Type B pancreatic cell (in vitro differentiated cells): Measurements from ENCODE around the gene MYO10. TPM values are rescaled to one million over a fixed set of nuclear protein-coding genes. Genes with fewer than 3 reads are reported as not detected.
A peak's percentile ranks its signal among the peaks of the same experiment; 100 is the strongest.

Experiments
- DNase-seq: peaks from one replicate; pipeline ENCODE4 v3.0.0; 2021; ENCODE audit warnings: mixed read lengths; ENCODE audit not compliant: unreplicated experiment; ENCODE audit errors: extremely low spot score
- H3K27ac Mint-ChIP-seq: 2 replicates; pipeline ENCODE4 v1.8.0; 2021; ENCODE audit warnings: mild to moderate bottlenecking, mixed read lengths
- H3K27me3 Mint-ChIP-seq: 2 replicates; pipeline ENCODE4 v1.8.0; 2021; ENCODE audit warnings: mixed read lengths
- H3K36me3 Mint-ChIP-seq: 2 replicates; pipeline ENCODE4 v1.8.0; 2021; ENCODE audit warnings: mixed read lengths
- H3K4me1 Mint-ChIP-seq: one replicate; pipeline ENCODE4 v1.8.0; 2021; ENCODE audit warnings: mixed read lengths; ENCODE audit not compliant: unreplicated experiment
- H3K4me3 Mint-ChIP-seq: 2 replicates; pipeline ENCODE4 v1.8.0; 2021; ENCODE audit warnings: mild to moderate bottlenecking, mixed read lengths
- H3K9me3 Mint-ChIP-seq: 2 replicates; pipeline ENCODE4 v1.8.0; 2021; ENCODE audit warnings: mixed read lengths
- total RNA-seq: library from RNA; stranded (reverse); gene quantifications from 2 replicates; pipeline ENCODE4 v1.2.1, GENCODE V29; 2021; ENCODE audit warnings: low replicate concordance
- TF ChIP-seq, protein P1 (sequence below): fragments of 200-600 bp; sonication (generic); conservative IDR thresholded peaks from 2 replicates; pipeline ENCODE4 v1.5.0; 2021; ENCODE audit warnings: antibody characterized with exemption, mild to moderate bottlenecking

MYO10 gene
- total RNA-seq, 1 donor from 2014 or later, result 52.5 TPM

GRCh38 chr5:16810208-16810854, 125.8 kb downstream of the MYO10 start:
- H3K9me3 Mint-ChIP-seq, result no peaks in the 10 kb centered on the region
- TF ChIP-seq, protein P1, sequence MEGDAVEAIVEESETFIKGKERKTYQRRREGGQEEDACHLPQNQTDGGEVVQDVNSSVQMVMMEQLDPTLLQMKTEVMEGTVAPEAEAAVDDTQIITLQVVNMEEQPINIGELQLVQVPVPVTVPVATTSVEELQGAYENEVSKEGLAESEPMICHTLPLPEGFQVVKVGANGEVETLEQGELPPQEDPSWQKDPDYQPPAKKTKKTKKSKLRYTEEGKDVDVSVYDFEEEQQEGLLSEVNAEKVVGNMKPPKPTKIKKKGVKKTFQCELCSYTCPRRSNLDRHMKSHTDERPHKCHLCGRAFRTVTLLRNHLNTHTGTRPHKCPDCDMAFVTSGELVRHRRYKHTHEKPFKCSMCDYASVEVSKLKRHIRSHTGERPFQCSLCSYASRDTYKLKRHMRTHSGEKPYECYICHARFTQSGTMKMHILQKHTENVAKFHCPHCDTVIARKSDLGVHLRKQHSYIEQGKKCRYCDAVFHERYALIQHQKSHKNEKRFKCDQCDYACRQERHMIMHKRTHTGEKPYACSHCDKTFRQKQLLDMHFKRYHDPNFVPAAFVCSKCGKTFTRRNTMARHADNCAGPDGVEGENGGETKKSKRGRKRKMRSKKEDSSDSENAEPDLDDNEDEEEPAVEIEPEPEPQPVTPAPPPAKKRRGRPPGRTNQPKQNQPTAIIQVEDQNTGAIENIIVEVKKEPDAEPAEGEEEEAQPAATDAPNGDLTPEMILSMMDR, result no peak
- peaks cover 5% of the 10 kb centered on the region for H3K36me3 Mint-ChIP-seq
- H3K27ac Mint-ChIP-seq, result peak overlapping the region; percentile 76
- no peak for DNase-seq
- no peaks in the 10 kb centered on the region for H3K27me3 Mint-ChIP-seq
- peak overlapping the region; percentile 20 for H3K4me3 Mint-ChIP-seq
- peaks cover 27% of the 10 kb centered on the region for H3K4me1 Mint-ChIP-seq

DNA sequence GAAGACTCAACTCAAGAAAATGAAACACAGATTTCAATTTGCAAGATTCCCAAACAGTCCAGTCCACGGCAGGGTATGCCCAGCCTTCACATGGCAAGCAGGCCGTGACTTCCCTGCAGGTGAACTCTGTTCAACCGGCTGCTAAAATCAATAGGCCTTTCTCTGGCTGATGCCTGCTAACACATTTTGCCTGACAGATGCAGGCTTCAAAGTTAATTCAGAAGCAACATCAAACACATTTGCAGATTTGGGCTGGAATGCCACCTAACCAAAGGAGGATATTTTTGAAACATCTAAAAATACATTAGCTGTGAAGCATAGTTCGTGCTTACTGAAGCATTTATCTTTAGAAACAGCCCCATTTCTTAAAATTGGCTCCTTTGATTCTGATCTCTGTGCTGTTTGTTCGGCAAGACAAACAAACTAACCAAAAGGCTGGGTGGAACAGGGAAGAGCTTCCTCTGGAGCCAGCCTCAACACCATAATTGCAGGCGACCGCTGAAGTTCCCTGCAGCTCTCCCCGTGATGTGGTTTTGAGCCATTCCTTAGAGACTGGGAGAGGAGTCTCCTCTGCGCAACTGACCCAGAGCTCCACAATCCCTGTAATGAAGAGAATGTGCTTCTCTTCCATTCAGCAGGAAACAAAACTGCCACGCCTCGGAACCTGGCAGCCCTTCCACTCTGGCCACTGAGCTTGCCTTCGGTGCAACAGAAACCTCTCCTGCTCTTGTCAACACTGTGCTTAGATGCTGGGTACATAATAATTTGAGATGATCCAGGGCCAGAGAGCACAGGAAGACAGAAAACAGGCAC, 126.5 kb downstream of the MYO10 start:
- Mint-ChIP-seq H3K27ac (peak overlapping the region; percentile 76), H3K36me3 (peaks cover 5% of the 10 kb centered on the region), H3K4me3 (peak overlapping the region; percentile 20), H3K27me3 (no peaks in the 10 kb centered on the region), H3K9me3 (no peaks in the 10 kb centered on the region), H3K4me1 (peaks cover 27% of the 10 kb centered on the region)
- TF ChIP-seq, protein P1, result no peak
- no peak for DNase-seq

- H3K27ac Mint-ChIP-seq, result no peak overlapping the region
- peaks cover 32% of the 10 kb centered on the region for H3K4me1 Mint-ChIP-seq
- no peak for DNase-seq
- H3K4me3 Mint-ChIP-seq, result no peak overlapping the region
- no peaks in the 10 kb centered on the region for H3K27me3 Mint-ChIP-seq
- TF ChIP-seq, protein P1, result no peak
- peaks cover 7% of the 10 kb centered on the region for H3K36me3 Mint-ChIP-seq
- no peaks in the 10 kb centered on the region for H3K9me3 Mint-ChIP-seq
Observed at GRCh38 chr5:16809010-16809394, 127.1 kb downstream of the MYO10 start.

DNA sequence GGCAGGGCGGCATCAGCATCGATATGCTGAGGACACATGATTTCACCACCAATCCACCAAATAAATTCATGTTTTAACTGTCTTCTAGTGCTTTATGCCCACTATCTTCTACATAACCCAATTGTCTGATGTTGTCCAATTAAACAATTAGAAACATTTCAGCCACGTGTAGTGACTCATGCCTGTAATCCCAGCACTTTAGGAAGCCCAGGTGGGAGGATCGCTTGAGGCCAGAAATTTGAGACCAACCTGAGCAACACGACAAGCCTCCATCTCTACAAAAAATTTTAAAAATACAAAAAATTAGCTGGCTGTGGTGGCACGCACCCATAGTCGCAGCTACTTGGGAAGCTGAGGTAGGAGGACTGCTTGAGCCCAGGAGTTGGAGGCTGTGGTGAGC, 128.1 kb downstream of the MYO10 start:
- no peak overlapping the region for H3K4me3 Mint-ChIP-seq
- H3K9me3 Mint-ChIP-seq, result no peaks in the 10 kb centered on the region
- TF ChIP-seq, protein P1, result no peak

DNA sequence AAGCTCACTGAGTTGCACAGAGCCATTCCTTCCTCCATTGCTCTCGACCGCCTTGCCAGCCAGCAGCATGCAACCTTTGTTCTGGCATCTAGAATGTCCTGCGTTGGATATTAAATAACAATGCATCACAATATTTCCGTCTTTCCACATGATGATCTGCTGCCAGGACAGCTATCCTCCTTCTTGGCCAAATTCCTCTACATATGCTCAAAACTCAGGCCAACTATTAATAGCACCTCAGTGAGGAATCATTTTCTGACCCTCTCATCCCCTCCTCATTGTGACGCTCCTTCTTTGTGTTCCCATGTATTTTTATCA, 128.6 kb downstream of the MYO10 start:
- Mint-ChIP-seq H3K36me3 (peaks cover 4% of the 10 kb centered on the region), H3K4me1 (peaks cover 31% of the 10 kb centered on the region), H3K4me3 (no peak overlapping the region), H3K9me3 (no peaks in the 10 kb centered on the region), H3K27me3 (no peaks in the 10 kb centered on the region), H3K27ac (no peak overlapping the region)
- TF ChIP-seq, protein P1, result no peak
- no peak for DNase-seq

More for the DNA sequence above, 128.1 kb downstream of the MYO10 start:
- no peak for DNase-seq
- Mint-ChIP-seq H3K27me3 (no peaks in the 10 kb centered on the region), H3K27ac (no peak overlapping the region), H3K36me3 (peaks cover 4% of the 10 kb centered on the region), H3K4me1 (peaks cover 36% of the 10 kb centered on the region)
